Psoas muscle (tissue), 8 donors: ENCODE results near the gene TSG101. TPM values are rescaled to one million over a fixed set of nuclear protein-coding genes. Genes with fewer than 3 reads are reported as not detected.
A peak's percentile ranks its signal among the peaks of the same experiment; 100 is the strongest.

ENCODE experiments used
- ATAC-seq, 4 donors: fragments of 200-7000 bp; cut with Tn5 transposase; one replicate each; pipeline ENCODE4 v1.9.1; 2020; ENCODE audit warnings: moderate library complexity in 3 of 4, mild to moderate bottlenecking in 2 of 4
- DNase-seq, 2 donors: peaks; one replicate each; pipeline ENCODE4 v3.0.0-alpha.2; 2020
- H3K27ac ChIP-seq: fragments of 200-600 bp; one replicate; pipeline ENCODE4 v1.8.0; 2022
- H3K27me3 ChIP-seq, 3 donors: fragments of 200-600 bp in 1 of 3; one replicate each; pipeline versions ENCODE4 v1.6.1 to v1.8.0; 2013 to 2022; ENCODE audit warnings: low read length in 2 of 3, mild to moderate bottlenecking in 2 of 3, moderate library complexity in 1 of 3; ENCODE audit not compliant: insufficient read depth in 3 of 3
- H3K36me3 ChIP-seq, 2 donors: fragments of 200-600 bp in 1 of 2; one replicate each; pipeline versions ENCODE4 v1.6.1 to v1.8.0; 2013 to 2022; ENCODE audit warnings: low read depth in 1 of 2, mild to moderate bottlenecking in 1 of 2, moderate library complexity in 1 of 2; ENCODE audit not compliant: insufficient read depth in 1 of 2
- H3K4me1 ChIP-seq: fragments of 200-600 bp; one replicate; pipeline ENCODE4 v1.8.0; 2022
- H3K4me3 ChIP-seq: fragments of 200-600 bp; one replicate; pipeline ENCODE4 v1.8.0; 2022; ENCODE audit warnings: mild to moderate bottlenecking
- H3K9me3 ChIP-seq: fragments of 200-600 bp; one replicate; pipeline ENCODE4 v1.8.0; 2022
- CTCF ChIP-seq: fragments of 200-600 bp; IDR thresholded peaks from one replicate; pipeline ENCODE4 v1.8.0; 2022; ENCODE audit warnings: antibody characterized with exemption
- WGBS, 3 donors: extraction: QIAGEN DNeasy Blood & Tissue Kit; methylation state at CpG; one replicate each; pipeline versions ENCODE4 v1.1.6 to v1.1.7; 2013; 5-methylcytosine and 5-hydroxymethylcytosine counted together
- intact Hi-C, 2 donors: fragments of 100-400 bp; cut with DNase I; formaldehyde crosslinking; loops; one replicate each; pipeline versions ENCODE4 v1.11.0 to v1.14.2; 2022
- polyA plus RNA-seq, 3 donors: library from polyadenylated mRNA; stranded (reverse); fragments of 200-250 nt; gene quantifications; one replicate each; pipeline ENCODE4 v1.2.3, GENCODE V29; 2013
- total RNA-seq, 4 donors: library from RNA; stranded (reverse); fragmentation: NEBNext Ultra II Directional in 2 of 4; extraction: Animal tissue kit (Norgen Biotek cat#: 25700) in 2 of 4; gene quantifications; one replicate each; pipeline versions ENCODE4 v1.2.1 to v1.2.4, GENCODE V29; 2021 to 2023
- donor health status: healthy with polysubstance abuse.
- donor health status: DM: no; HTN: no; CAD: no; lungs with moderate emphysema.
- donor health status: Bipolar disorder and iron deficiency.
- donor health status: healthy.
- donor health status: DM: yes; HTN: yes; CAD: no.
- donor health status: DM: no; HTN: no; CAD: no.
- donor health status: DM: no; HTN: no; CAD: no.
- donor health status: DM: yes; HTN: yes; CAD: no.

TSG101 gene
- total and polyA plus RNA-seq, 7 donors: 53.2 to 143 (median 78.1) TPM

- TF ChIP-seq CTCF: no peak
- H3K27ac ChIP-seq: no peak overlapping the region
- DNase-seq: no peak
- no peaks in the 10 kb centered on the region for H3K9me3 ChIP-seq
- H3K4me3 ChIP-seq: no peak overlapping the region
- peaks cover 0 to 93% of the 10 kb centered on the region in 2 donors for H3K36me3 ChIP-seq
- intact Hi-C loops: no loop called here
- no peaks in the 10 kb centered on the region for H3K27me3 ChIP-seq
- H3K4me1 ChIP-seq: peaks cover 5% of the 10 kb centered on the region
- no peak for ATAC-seq
Measured at GRCh38 chr11:18564149-18564548, 37.4 kb upstream of the TSG101 start.

- H3K9me3 ChIP-seq: no peaks in the 10 kb centered on the region
- H3K27me3 ChIP-seq: no peaks in the 10 kb centered on the region
- DNase-seq (no peak), ATAC-seq (peak in 2 of 4 donors; percentile 58 to 74)
- H3K4me3 ChIP-seq: no peak overlapping the region
- no peak for TF ChIP-seq CTCF
- no peak overlapping the region for H3K27ac ChIP-seq
- 64 to 82% (median 67%) methylated on average over 2 of the region's 2 CpGs for WGBS, 3 donors
- peaks cover 0 to 91% of the 10 kb centered on the region in 2 donors for H3K36me3 ChIP-seq
- H3K4me1 ChIP-seq: peaks cover 5% of the 10 kb centered on the region
- intact Hi-C loops: no loop called here
Measured at GRCh38 chr11:18563090-18563730, 36.5 kb upstream of the TSG101 start.

GRCh38 chr11:18548001-18548400 lies 21.3 kb upstream of the TSG101 start:
- no peak overlapping the region for H3K4me3 ChIP-seq
- ATAC-seq (no peak), DNase-seq (no peak)
- intact Hi-C loops: loop anchor here in 1 of 2 donors (10.0 kb wide), 1 partner anchor 87 kb away; the partner anchor contains the start of gene SPTY2D1
- H3K9me3 ChIP-seq: no peaks in the 10 kb centered on the region
- WGBS, 3 donors: 66 to 79% (median 77%) methylated on average over 2 of the region's 2 CpGs
- H3K27me3 ChIP-seq: no peaks in the 10 kb centered on the region
- peaks cover 0 to 87% of the 10 kb centered on the region in 2 donors for H3K36me3 ChIP-seq
- H3K4me1 ChIP-seq: no peaks in the 10 kb centered on the region
- H3K27ac ChIP-seq: no peak overlapping the region
- TF ChIP-seq CTCF: no peak

- DNase-seq: no peak
- Histone ChIP-seq H3K27me3 (no peaks in the 10 kb centered on the region), H3K9me3 (no peaks in the 10 kb centered on the region), H3K36me3 (peaks cover 4 to 72% of the 10 kb centered on the region in 2 donors), H3K4me3 (no peak overlapping the region), H3K4me1 (no peaks in the 10 kb centered on the region), H3K27ac (no peak overlapping the region)
- no peak for ATAC-seq
- peak; percentile 35 for TF ChIP-seq CTCF
- intact Hi-C loops: loop anchor here in 1 of 2 donors (5.0 to 10.0 kb wide), 2 partner anchors 94 to 192 kb away; partner anchors contain the start of gene SPTY2D1
- 76 to 92% (median 88%) methylated on average over 1 of the region's 1 CpG for WGBS, 3 donors
Measured at GRCh38 chr11:18540207-18541009, 13.7 kb upstream of the TSG101 start.
